Astrocyte of the spinal cord (primary cell): Measurements from ENCODE around the gene GART.
"Not testable (repeated sequence)": the region's sequence is repeated elsewhere in the genome, so short reads cannot be mapped to it uniquely, and the experiment has no call there.

Source experiments
- DNase-seq: peaks from one replicate; pipeline ENCODE4 v3.0.0; 2011; ENCODE audit warnings: low read depth, low spot score
- H3K4me3 ChIP-seq: 2 replicates; pipeline ENCODE4 v1.5.1; 2011; ENCODE audit warnings: low read depth, mild to moderate bottlenecking, low read length, moderate library complexity
- CTCF ChIP-seq: IDR thresholded peaks from 2 replicates; pipeline ENCODE4 v1.5.1; 2012; ENCODE audit warnings: low read depth, mild to moderate bottlenecking, low read length, inconsistent platforms
- in situ Hi-C: cut with HindIII; loops from 2 replicates; pipeline ENCODE4 v1.10.0; 2017; ENCODE audit warnings: low sequenced_read_pairs

GART gene

GRCh38 chr21:33522297-33522952 lies 19.5 kb downstream of the GART start:
- no peak overlapping the region for H3K4me3 ChIP-seq
- no peak for TF ChIP-seq CTCF
- DNase-seq = no peak
- in situ Hi-C loops = no loop called here

- TF ChIP-seq CTCF = no peak
- in situ Hi-C loops = no loop called here
- no peak for DNase-seq
- no peak overlapping the region for H3K4me3 ChIP-seq
Measured at GRCh38 chr21:33518899-33519298, 23.0 kb downstream of the GART start.

GRCh38 chr21:33514229-33514628 lies 27.7 kb downstream of the GART start:
- H3K4me3 ChIP-seq = no peak overlapping the region
- TF ChIP-seq CTCF = no peak
- no peak for DNase-seq
- in situ Hi-C loops = no loop called here

- in situ Hi-C loops = no loop called here
- no peak for TF ChIP-seq CTCF
- no peak for DNase-seq
- no peak overlapping the region for H3K4me3 ChIP-seq
Measured at GRCh38 chr21:33512481-33512880, 29.4 kb downstream of the GART start.

- TF ChIP-seq CTCF = no peak
- no peak overlapping the region for H3K4me3 ChIP-seq
- in situ Hi-C loops = no loop called here
- no peak for DNase-seq
Measured at GRCh38 chr21:33511639-33512038, 30.3 kb downstream of the GART start.

GRCh38 chr21:33510826-33511225 lies 31.1 kb downstream of the GART start:
- DNase-seq = no peak
- TF ChIP-seq CTCF = no peak
- in situ Hi-C loops = no loop called here
- H3K4me3 ChIP-seq = no peak overlapping the region

- H3K4me3 ChIP-seq, in situ Hi-C loops, DNase-seq: not testable (repeated sequence)
Measured at GRCh38 chr21:33507003-33507402, 34.9 kb downstream of the GART start.
